Activated CD8-positive, alpha-beta T cell treated with anti-CD3 and anti-CD28 coated beads for 36 hours (primary cell): ENCODE data around the gene GSDME. TPM values are rescaled to one million over a fixed set of nuclear protein-coding genes. Genes with fewer than 3 reads are reported as not detected.

Source experiments
- ATAC-seq: fragments of 200-7000 bp; cut with Tn5 transposase; one replicate; pipeline ENCODE4 v1.10.0; 2021; ENCODE audit warnings: mild to moderate bottlenecking, moderate library complexity
- CTCF ChIA-PET: fragments of 350-600 bp; sonication (Branson Sonifier 250); formaldehyde crosslinking; loops from one replicate; lab custom pipeline; 2021; ENCODE audit warnings: antibody characterized with exemption; lab: Charles Lee
- POLR2A ChIA-PET: fragments of 350-600 bp; sonication (Branson Sonifier 250); formaldehyde crosslinking; loops from one replicate; lab custom pipeline; 2021; ENCODE audit warnings: antibody characterized with exemption; lab: Charles Lee
- DNase-seq: peaks from one replicate; pipeline ENCODE4 v3.0.0-alpha.2; 2020
- H3K27ac Mint-ChIP-seq: one replicate; pipeline ENCODE4 v1.8.0; 2021; ENCODE audit warnings: mild to moderate bottlenecking, mixed read lengths
- H3K27me3 Mint-ChIP-seq: one replicate; pipeline ENCODE4 v1.8.0; 2021; ENCODE audit warnings: mixed read lengths
- H3K36me3 Mint-ChIP-seq: one replicate; pipeline ENCODE4 v1.8.0; 2021; ENCODE audit warnings: low read depth, mixed read lengths
- H3K4me1 Mint-ChIP-seq: one replicate; pipeline ENCODE4 v1.8.0; 2021; ENCODE audit warnings: low read depth, mixed read lengths
- H3K4me3 Mint-ChIP-seq: one replicate; pipeline ENCODE4 v1.8.0; 2021; ENCODE audit warnings: mild to moderate bottlenecking, moderate library complexity, mixed read lengths
- H3K9me3 Mint-ChIP-seq: one replicate; pipeline ENCODE4 v1.8.0; 2021; ENCODE audit warnings: mixed read lengths
- intact Hi-C: fragments of 100-400 bp; cut with micrococcal nuclease; formaldehyde crosslinking; loops from one replicate; pipeline ENCODE4 v1.10.0; 2022
- total RNA-seq, 2 experiments: library from RNA; stranded (reverse); gene quantifications; one replicate each; pipeline ENCODE4 v1.2.3, GENCODE V29; 2021
- TF ChIP-seq, protein P1 (sequence below): fragments of 200-600 bp; IDR thresholded peaks from one replicate; pipeline ENCODE4 v1.8.0; 2022; ENCODE audit warnings: antibody characterized with exemption, mild to moderate bottlenecking

The GSDME gene
- total RNA-seq, 2 experiments from 2014 or later: 5.2 to 6.1 TPM

DNA sequence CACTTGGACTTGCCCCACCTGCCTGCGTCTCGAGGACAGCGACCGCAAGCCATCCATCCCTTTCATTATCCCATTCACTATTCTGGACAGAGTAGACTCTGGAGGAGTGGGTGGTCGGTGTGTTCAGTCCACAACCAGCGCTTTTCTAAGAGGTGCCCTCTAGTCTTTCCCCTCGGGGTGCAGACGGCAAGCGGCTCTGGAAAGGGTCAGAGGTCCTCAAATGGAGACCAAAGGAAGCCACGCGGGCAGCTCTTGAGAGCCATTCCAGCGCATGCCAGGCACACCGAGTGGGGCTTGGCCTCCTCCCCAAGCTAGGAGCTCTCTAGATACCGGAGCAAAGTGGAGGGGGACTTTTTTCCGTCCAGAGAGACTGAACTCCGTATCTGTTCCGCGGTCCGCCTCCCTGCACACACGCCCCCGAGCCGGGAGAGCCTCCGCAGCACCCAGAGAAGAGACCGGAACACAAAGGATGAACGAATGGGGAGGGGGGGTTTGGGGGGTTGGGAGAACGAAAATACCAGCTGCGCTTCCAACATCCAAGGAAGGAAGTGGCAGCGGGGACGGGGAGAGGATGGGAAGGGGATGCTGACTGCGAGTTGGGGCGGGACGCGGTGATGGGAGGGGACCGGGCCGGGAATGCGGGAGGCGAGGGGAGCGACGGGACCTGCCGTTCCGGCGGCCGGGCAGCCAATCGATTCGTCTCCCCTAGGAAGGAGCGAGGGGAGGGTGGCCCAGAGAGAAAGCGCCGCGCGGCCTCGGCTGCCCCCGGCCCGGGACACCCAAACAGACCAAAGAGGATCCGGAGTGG lies 515 bp downstream of the GSDME start:
- ATAC-seq: peak; percentile 26
- H3K36me3 Mint-ChIP-seq: no peaks in the 10 kb centered on the region
- H3K4me3 Mint-ChIP-seq: peak overlapping the region; percentile 77
- DNase-seq: peak; percentile 46
- H3K27ac Mint-ChIP-seq: peak overlapping the region; percentile 87
- peaks cover 8% of the 10 kb centered on the region for H3K9me3 Mint-ChIP-seq
- peaks cover 32% of the 10 kb centered on the region for H3K4me1 Mint-ChIP-seq
- ChIA-PET CTCF (interaction anchor here (0.7 to 1.7 kb wide), 4 partner anchors 8 to 341 kb away, joined by 3 to 4 read pairs (median 4); no protein-coding TSS in a partner anchor), POLR2A (interaction anchor here (1.3 kb wide), 1 partner anchor 8 kb away, joined by 3 read pairs; no protein-coding TSS in a partner anchor)
- intact Hi-C loops: loop anchor here (10.0 kb wide), 1 partner anchor 182 kb away; the partner anchor contains the start of gene PALS2
- H3K27me3 Mint-ChIP-seq: peaks cover 47% of the 10 kb centered on the region
- TF ChIP-seq, protein P1, sequence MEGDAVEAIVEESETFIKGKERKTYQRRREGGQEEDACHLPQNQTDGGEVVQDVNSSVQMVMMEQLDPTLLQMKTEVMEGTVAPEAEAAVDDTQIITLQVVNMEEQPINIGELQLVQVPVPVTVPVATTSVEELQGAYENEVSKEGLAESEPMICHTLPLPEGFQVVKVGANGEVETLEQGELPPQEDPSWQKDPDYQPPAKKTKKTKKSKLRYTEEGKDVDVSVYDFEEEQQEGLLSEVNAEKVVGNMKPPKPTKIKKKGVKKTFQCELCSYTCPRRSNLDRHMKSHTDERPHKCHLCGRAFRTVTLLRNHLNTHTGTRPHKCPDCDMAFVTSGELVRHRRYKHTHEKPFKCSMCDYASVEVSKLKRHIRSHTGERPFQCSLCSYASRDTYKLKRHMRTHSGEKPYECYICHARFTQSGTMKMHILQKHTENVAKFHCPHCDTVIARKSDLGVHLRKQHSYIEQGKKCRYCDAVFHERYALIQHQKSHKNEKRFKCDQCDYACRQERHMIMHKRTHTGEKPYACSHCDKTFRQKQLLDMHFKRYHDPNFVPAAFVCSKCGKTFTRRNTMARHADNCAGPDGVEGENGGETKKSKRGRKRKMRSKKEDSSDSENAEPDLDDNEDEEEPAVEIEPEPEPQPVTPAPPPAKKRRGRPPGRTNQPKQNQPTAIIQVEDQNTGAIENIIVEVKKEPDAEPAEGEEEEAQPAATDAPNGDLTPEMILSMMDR: no peak

DNA sequence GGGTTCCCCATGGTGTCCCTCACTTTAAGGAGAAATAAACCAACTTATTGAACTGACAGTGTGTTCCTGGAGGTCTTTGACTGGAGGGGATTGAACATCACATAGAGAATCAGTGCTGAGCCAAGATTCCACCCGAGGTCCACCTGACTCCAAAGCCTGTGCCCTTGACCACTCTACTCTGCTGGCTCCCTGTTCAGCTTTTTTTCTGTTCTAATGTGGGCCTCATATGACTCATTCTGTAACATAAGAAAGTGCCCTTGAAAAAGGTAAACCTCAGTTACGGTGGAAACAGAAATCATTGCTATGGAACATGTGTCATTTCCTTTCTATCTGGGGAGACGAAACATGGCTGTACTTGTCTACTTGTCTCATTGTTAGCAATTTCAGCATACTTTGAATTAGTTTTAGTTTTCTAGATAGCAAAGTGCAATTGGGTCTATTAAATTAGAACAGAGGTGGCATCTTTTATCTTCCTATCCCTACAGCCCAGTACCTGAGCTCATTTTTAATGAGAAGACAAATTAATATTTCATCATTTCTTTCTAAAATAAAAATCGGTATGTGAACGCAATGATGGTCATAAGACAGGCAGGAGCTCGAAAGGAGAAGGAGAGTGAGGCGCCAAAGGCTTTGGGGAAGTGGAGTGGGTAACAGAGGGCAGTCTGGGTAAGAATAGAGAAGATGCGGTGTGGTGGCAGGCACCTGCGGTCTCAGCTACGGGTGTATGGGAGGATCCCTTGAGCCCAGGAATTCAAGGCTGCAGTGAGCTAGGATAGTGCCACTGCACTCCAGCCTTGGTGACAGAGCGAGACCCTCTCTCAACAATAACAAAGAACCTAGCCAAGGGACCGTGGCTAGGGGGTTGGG lies 1.5 kb downstream of the GSDME start:
- TF ChIP-seq, protein P1: no peak
- ChIA-PET CTCF (interaction anchor here (0.7 to 1.7 kb wide), 6 partner anchors 9 to 466 kb away, joined by 3 to 4 read pairs (median 4); no protein-coding TSS in a partner anchor), POLR2A (interaction anchor here (1.3 kb wide), 1 partner anchor 9 kb away, joined by 3 read pairs; no protein-coding TSS in a partner anchor)
- Mint-ChIP-seq H3K36me3 (no peaks in the 10 kb centered on the region), H3K4me3 (peak overlapping the region; percentile 77), H3K27me3 (peaks cover 40% of the 10 kb centered on the region), H3K9me3 (peaks cover 3% of the 10 kb centered on the region), H3K27ac (peak overlapping the region; percentile 87), H3K4me1 (peaks cover 32% of the 10 kb centered on the region)
- ATAC-seq (peak; percentile 70), DNase-seq (peak; percentile 26)
- intact Hi-C loops: loop anchor here (10.0 kb wide), 1 partner anchor 181 kb away; the partner anchor contains the start of gene PALS2

DNA sequence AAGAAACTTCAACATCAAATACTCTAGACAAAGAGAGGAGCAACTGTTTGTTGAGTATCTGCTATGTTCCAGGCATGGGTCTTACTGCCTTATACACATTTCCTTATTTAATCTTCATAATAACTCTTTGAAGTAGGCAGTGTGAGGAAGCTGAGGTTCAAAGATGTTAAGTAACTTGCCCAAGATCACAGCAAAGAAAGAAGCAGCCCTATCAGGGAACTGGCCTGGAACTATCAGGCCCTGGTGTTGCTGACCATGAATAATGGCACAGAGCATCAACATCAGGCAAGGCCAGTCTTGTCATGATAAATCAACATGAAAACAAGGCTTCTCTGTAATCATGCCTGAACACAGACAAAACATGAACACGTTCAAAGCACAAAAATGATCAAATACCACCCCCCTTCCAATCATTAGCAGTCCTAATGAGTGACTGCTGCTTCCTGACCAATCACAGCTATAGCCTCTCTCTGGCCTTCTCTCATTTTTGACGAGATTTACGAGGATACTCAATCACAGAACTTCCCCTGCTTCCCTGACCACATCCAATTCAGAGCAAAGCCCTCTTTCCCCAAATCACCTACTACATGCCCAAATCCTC lies 2.3 kb downstream of the GSDME start:
- ChIA-PET POLR2A (no interaction called here), CTCF (interaction anchor here (0.9 to 1.7 kb wide), 2 partner anchors 10 to 338 kb away, joined by 3 to 4 read pairs; no protein-coding TSS in a partner anchor)
- TF ChIP-seq, protein P1: no peak
- Mint-ChIP-seq H3K4me3 (no peak overlapping the region), H3K4me1 (peaks cover 32% of the 10 kb centered on the region), H3K27ac (peak overlapping the region; percentile 87), H3K27me3 (peaks cover 36% of the 10 kb centered on the region), H3K36me3 (no peaks in the 10 kb centered on the region), H3K9me3 (no peaks in the 10 kb centered on the region)
- ATAC-seq (no peak), DNase-seq (no peak)
- intact Hi-C loops: loop anchor here (10.0 kb wide), 1 partner anchor 180 kb away; the partner anchor contains the start of gene PALS2

DNA sequence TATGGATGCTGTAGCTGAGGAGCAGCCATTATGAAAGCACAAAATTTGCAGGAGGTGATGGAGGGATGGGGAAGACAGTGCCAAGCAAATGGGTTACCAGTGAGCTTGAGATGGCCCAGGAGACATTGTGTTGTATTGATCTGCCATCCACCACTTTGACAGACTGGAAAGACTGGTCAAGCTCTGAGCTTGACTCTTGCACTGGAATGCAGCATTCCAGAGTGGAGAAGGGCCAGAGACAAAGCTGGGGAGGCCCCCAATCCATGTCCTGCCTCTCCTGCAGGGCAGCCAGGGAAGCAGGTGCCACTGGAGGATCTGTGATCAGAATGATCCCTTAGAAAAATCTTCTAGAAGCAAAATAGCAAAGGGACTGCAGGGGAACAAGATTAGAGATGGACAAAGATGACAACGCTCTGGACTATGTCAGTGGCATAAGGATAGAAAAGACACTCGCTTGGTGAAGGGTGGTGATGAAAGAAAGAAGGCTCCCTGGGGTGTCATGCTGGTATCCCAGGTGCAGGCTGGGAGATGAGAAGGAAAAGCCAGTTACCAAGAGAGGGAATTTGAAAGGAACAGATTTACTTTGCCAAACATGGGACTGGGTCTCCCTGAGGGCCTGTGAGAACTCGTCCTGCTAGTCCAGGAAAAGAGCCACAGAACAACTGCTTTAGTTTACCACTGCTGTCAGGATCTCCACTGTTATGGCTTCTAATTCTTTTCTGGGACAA lies 5.0 kb downstream of the GSDME start:
- H3K36me3 Mint-ChIP-seq: no peaks in the 10 kb centered on the region
- peaks cover 25% of the 10 kb centered on the region for H3K4me1 Mint-ChIP-seq

More for the DNA sequence above, 5.0 kb downstream of the GSDME start:
- DNase-seq (no peak), ATAC-seq (no peak)
- CTCF ChIA-PET: interaction anchor here (1.2 kb wide), 1 partner anchor 11 kb away, joined by 5 read pairs; no protein-coding TSS in a partner anchor
- POLR2A ChIA-PET: interaction anchor here (1.7 kb wide), 1 partner anchor 372 kb away, joined by 6 read pairs; no protein-coding TSS in a partner anchor
- peaks cover 24% of the 10 kb centered on the region for H3K27me3 Mint-ChIP-seq
- no peaks in the 10 kb centered on the region for H3K9me3 Mint-ChIP-seq
- H3K4me3 Mint-ChIP-seq: no peak overlapping the region
- intact Hi-C loops: loop anchor here (10.0 kb wide), 1 partner anchor 177 kb away; the partner anchor contains the start of gene PALS2
- TF ChIP-seq, protein P1: no peak
- H3K27ac Mint-ChIP-seq: no peak overlapping the region
